CD14-positive monocyte (primary cell): Measurements from ENCODE around the gene GREB1. TPM values are rescaled to one million over a fixed set of nuclear protein-coding genes. Genes with fewer than 3 reads are reported as not detected.

Experiments used
- DNase-seq, 3 donors: peaks; one replicate each; pipeline ENCODE4 v3.0.0-alpha.2; 2011 to 2022
- H2AFZ ChIP-seq: 2 replicates; pipeline ENCODE4 v1.6.0; 2012; ENCODE audit warnings: mild to moderate bottlenecking, low read depth, low read length, inconsistent platforms; ENCODE audit not compliant: insufficient read depth, poor library complexity, severe bottlenecking
- H3K27ac ChIP-seq, 2 donors: 1 replicate in 1 of 2; 2 replicates in 1 of 2; pipeline ENCODE4 v1.5.1; 2012 to 2013; ENCODE audit warnings: low read length in 2 of 2, control low read depth in 1 of 2, inconsistent platforms in 1 of 2, low read depth in 1 of 2, mild to moderate bottlenecking in 1 of 2
- H3K27me3 ChIP-seq, 2 donors: one replicate each; pipeline versions ENCODE4 v1.6.0 to v1.6.1; 2011 to 2013; ENCODE audit warnings: low read length in 2 of 2; ENCODE audit not compliant: control insufficient read depth in 2 of 2, insufficient read depth in 2 of 2
- H3K36me3 ChIP-seq, 2 donors: replicated peaks in 1 of 2; 1 replicate in 1 of 2; 2 replicates in 1 of 2; pipeline versions ENCODE4 v1.5.1 to v1.6.1; 2012 to 2013; ENCODE audit warnings: low read length in 2 of 2, control low read depth in 1 of 2, inconsistent platforms in 1 of 2, mild to moderate bottlenecking in 1 of 2; ENCODE audit not compliant: insufficient read depth in 2 of 2, control insufficient read depth in 1 of 2
- H3K4me1 ChIP-seq, 2 donors: 1 replicate in 1 of 2; 2 replicates in 1 of 2; pipeline versions ENCODE4 v1.5.1 to v1.6.1; 2012 to 2013; ENCODE audit warnings: low read length in 2 of 2, control low read depth in 1 of 2, inconsistent platforms in 1 of 2, mild to moderate bottlenecking in 1 of 2, moderate library complexity in 1 of 2; ENCODE audit not compliant: insufficient read depth in 2 of 2, control insufficient read depth in 1 of 2
- H3K4me2 ChIP-seq: replicated peaks from 2 replicates; pipeline ENCODE3; 2012; ENCODE audit warnings: low read length, moderate library complexity, mild to moderate bottlenecking; ENCODE audit not compliant: poor library complexity, severe bottlenecking; ENCODE audit errors: extremely low read depth
- H3K4me3 ChIP-seq, 3 experiments: fragments of 200-600 bp in 1 of 3; sonication (generic) in 1 of 3; replicated peaks in 1 of 3; 1 replicate in 2 of 3; 2 replicates in 1 of 3; pipeline ENCODE4 v1.5.1; 2011 to 2013; ENCODE audit warnings: low read length in 3 of 3, mild to moderate bottlenecking in 3 of 3, control low read depth in 2 of 3, low read depth in 2 of 3, inconsistent platforms in 1 of 3, moderate library complexity in 1 of 3
- H3K79me2 ChIP-seq: 2 replicates; pipeline ENCODE4 v1.6.0; 2012; ENCODE audit warnings: mild to moderate bottlenecking, control low read depth, inconsistent platforms, low read length, moderate library complexity; ENCODE audit not compliant: insufficient read depth
- H3K9ac ChIP-seq: 2 replicates; pipeline ENCODE4 v1.6.0; 2017; ENCODE audit warnings: low read length, mild to moderate bottlenecking; ENCODE audit not compliant: insufficient read depth, poor library complexity, severe bottlenecking
- H3K9me3 ChIP-seq, 2 donors: replicated peaks in 1 of 2; 1 replicate in 1 of 2; 2 replicates in 1 of 2; pipeline versions ENCODE4 v1.5.1 to v1.6.1; 2012 to 2013; ENCODE audit warnings: low read length in 2 of 2, control low read depth in 1 of 2; ENCODE audit not compliant: control insufficient read depth in 1 of 2, insufficient read depth in 1 of 2
- H4K20me1 ChIP-seq: 2 replicates; pipeline ENCODE4 v1.6.0; 2012; ENCODE audit warnings: mild to moderate bottlenecking, low read length, control low read depth, moderate library complexity; ENCODE audit not compliant: insufficient read depth
- H3K27ac Mint-ChIP-seq, 7 donors: one replicate each; pipeline ENCODE4 v1.8.0; 2020; ENCODE audit warnings: mild to moderate bottlenecking in 7 of 7, mixed read lengths in 7 of 7, moderate library complexity in 6 of 7, inconsistent platforms in 2 of 7
- H3K27me3 Mint-ChIP-seq, 3 donors: one replicate each; pipeline ENCODE4 v1.8.0; 2021 to 2022; ENCODE audit warnings: low read depth in 3 of 3, mild to moderate bottlenecking in 3 of 3, mixed read lengths in 3 of 3, moderate library complexity in 3 of 3, inconsistent platforms in 1 of 3
- H3K36me3 Mint-ChIP-seq, 2 donors: one replicate each; pipeline ENCODE4 v1.8.0; 2020; ENCODE audit warnings: mixed read lengths in 2 of 2, inconsistent platforms in 1 of 2, mild to moderate bottlenecking in 1 of 2
- H3K4me1 Mint-ChIP-seq: one replicate; pipeline ENCODE4 v1.8.0; 2020; ENCODE audit warnings: mild to moderate bottlenecking, mixed read lengths
- H3K4me3 Mint-ChIP-seq, 2 donors: one replicate each; pipeline ENCODE4 v1.8.0; 2020; ENCODE audit warnings: mild to moderate bottlenecking in 2 of 2, mixed read lengths in 2 of 2, moderate library complexity in 1 of 2
- H3K9me3 Mint-ChIP-seq, 7 donors: one replicate each; pipeline ENCODE4 v1.8.0; 2020 to 2022; ENCODE audit warnings: mixed read lengths in 7 of 7, mild to moderate bottlenecking in 6 of 7, moderate library complexity in 6 of 7, inconsistent platforms in 2 of 7
- CTCF ChIP-seq: fragments of 200-600 bp; IDR thresholded peaks from one replicate; pipeline ENCODE4 v1.8.0; 2022; ENCODE audit warnings: antibody characterized with exemption, mild to moderate bottlenecking
- WGBS: methylation state at CpG from one replicate; pipeline ENCODE4 v1.1.5; 2013; ENCODE audit warnings: missing lambda C conversion rate; ENCODE audit not compliant: insufficient coverage; 5-methylcytosine and 5-hydroxymethylcytosine counted together
- intact Hi-C, 2 donors: fragments of 100-400 bp; cut with micrococcal nuclease; formaldehyde crosslinking; loops; one replicate each; pipeline versions ENCODE4 v1.15.0 to v1.15.1; 2023
- polyA plus RNA-seq, 3 donors: library from polyadenylated mRNA; depleted of rRNA in 1 of 3; unstranded in 2 of 3; stranded (reverse) in 1 of 3; fragments of 300-500 nt in 2 of 3; fragments of >200 nt in 1 of 3; fragmentation: Illumina TruSeq in 2 of 3; gene quantifications; 1 replicate in 2 of 3; 2 replicates in 1 of 3; pipeline ENCODE4 v1.2.3, GENCODE V29; 2012 to 2021

GREB1 gene
- polyA plus RNA-seq, 3 donors = not detected

GRCh38 chr2:11667866-11668637, 134.2 kb downstream of the GREB1 start:
- Histone ChIP-seq H3K4me1 (no peaks in the 10 kb centered on the region), H3K4me3 (no peak overlapping the region), H3K9ac (no peak overlapping the region), H3K9me3 (peaks cover 0 to 2% of the 10 kb centered on the region in 2 donors), H2AFZ (no peak overlapping the region), H3K79me2 (no peaks in the 10 kb centered on the region), H4K20me1 (no peaks in the 10 kb centered on the region), H3K27ac (no peak overlapping the region), H3K27me3 (peaks cover 5 to 16% of the 10 kb centered on the region in 2 donors), H3K36me3 (no peaks in the 10 kb centered on the region), H3K4me2 (no peak overlapping the region)
- intact Hi-C loops = no loop called here
- Mint-ChIP-seq H3K36me3 (no peaks in the 10 kb centered on the region), H3K9me3 (peaks cover 1 to 5% (median 4%) of the 10 kb centered on the region in 7 donors), H3K27ac (no peak overlapping the region), H3K4me1 (peaks cover 4% of the 10 kb centered on the region), H3K27me3 (peaks cover 12 to 34% (median 23%) of the 10 kb centered on the region in 3 donors), H3K4me3 (no peak overlapping the region)
- DNase-seq = no peak
- 90% methylated on average over 4 of the region's 16 CpGs for WGBS
- no peak for TF ChIP-seq CTCF

GRCh38 chr2:11669454-11670291, 135.8 kb downstream of the GREB1 start, which contains the start of gene NTSR2:
Gene NTSR2, minus strand, starts transcription at chr2:11670195. Its CDS starts 66 bp downstream, at chr2:11670129.
- no peak within 1 kb of the TSS for H3K4me2 ChIP-seq
- Mint-ChIP-seq H3K27me3 (peaks cover 19 to 29% (median 28%) of the 10 kb centered on the region in 3 donors), H3K9me3 (peaks cover 0 to 4% (median 1%) of the 10 kb centered on the region in 7 donors), H3K36me3 (no peaks in the 10 kb centered on the region), H3K4me3 (peak within 1 kb of the TSS in 1 of 2 donors; percentile 78), H3K4me1 (peaks cover 4% of the 10 kb centered on the region), H3K27ac (no peak within 1 kb of the TSS)
- no peak within 1 kb of the TSS for H2AFZ ChIP-seq
- no peaks in the 10 kb centered on the region for H3K9me3 ChIP-seq
- no peak within 1 kb of the TSS for H3K27ac ChIP-seq
- no peaks in the 10 kb centered on the region for H3K36me3 ChIP-seq
- no peak within 1 kb of the TSS for H3K4me3 ChIP-seq
- H4K20me1 ChIP-seq = no peaks in the 10 kb centered on the region
- no peaks in the 10 kb centered on the region for H3K79me2 ChIP-seq
- intact Hi-C loops = no loop called here
- 15% methylated on average over 82 of the region's 93 CpGs for WGBS
- H3K9ac ChIP-seq = no peak within 1 kb of the TSS
- no peak for TF ChIP-seq CTCF
- DNase-seq = peak in 2 of 3 donors; percentile 23 to 30
- H3K4me1 ChIP-seq = no peaks in the 10 kb centered on the region
- H3K27me3 ChIP-seq = peaks cover 5 to 16% of the 10 kb centered on the region in 2 donors
